Fibroblast of skin of right quadriceps (primary cell): ENCODE measurements around the gene KRT32.

Source experiments
- DNase-seq: peaks from one replicate; pipeline ENCODE4 v3.0.0-alpha.2; 2013

Gene KRT32

GRCh38 chr17:41492351-41492750, 25.2 kb upstream of the KRT32 start:
- DNase-seq, result no peak

- no peak for DNase-seq
Observed at GRCh38 chr17:41491476-41491875, 24.3 kb upstream of the KRT32 start.

- DNase-seq, result no peak
Observed at GRCh38 chr17:41490000-41490990, 23.1 kb upstream of the KRT32 start.

- no peak for DNase-seq
Observed at GRCh38 chr17:41489531-41489930, 22.3 kb upstream of the KRT32 start, which contains the start of gene KRT36. Gene KRT36, minus strand, starts transcription at chr17:41489910. Its CDS starts 46 bp downstream, at chr17:41489864.

- no peak for DNase-seq
Observed at GRCh38 chr17:41486809-41487530, 19.8 kb upstream of the KRT32 start.

- no peak for DNase-seq
Observed at GRCh38 chr17:41486316-41486715, 19.1 kb upstream of the KRT32 start.

- DNase-seq, result no peak
Observed at GRCh38 chr17:41484920-41485904, 18.0 kb upstream of the KRT32 start.

- no peak for DNase-seq
Observed at GRCh38 chr17:41483991-41484826, 17.0 kb upstream of the KRT32 start.

- no peak for DNase-seq
Observed at GRCh38 chr17:41483531-41483930, 16.3 kb upstream of the KRT32 start.

GRCh38 chr17:41481036-41481435, 13.8 kb upstream of the KRT32 start, which contains the start of gene KRT35:
Gene KRT35, minus strand, starts transcription at chr17:41481151. Its CDS starts 54 bp downstream, at chr17:41481097.
- no peak for DNase-seq

GRCh38 chr17:41480581-41480980, 13.4 kb upstream of the KRT32 start:
- DNase-seq, result no peak

- no peak for DNase-seq
Observed at GRCh38 chr17:41480136-41480535, 12.9 kb upstream of the KRT32 start.

GRCh38 chr17:41478237-41478636, 11.1 kb upstream of the KRT32 start:
- DNase-seq, result no peak

- no peak for DNase-seq
Observed at GRCh38 chr17:41476866-41477815, 10.0 kb upstream of the KRT32 start.

GRCh38 chr17:41475421-41475820, 8.2 kb upstream of the KRT32 start:
- no peak for DNase-seq

- no peak for DNase-seq
Observed at GRCh38 chr17:41474863-41475262, 7.7 kb upstream of the KRT32 start.

- DNase-seq, result no peak
Observed at GRCh38 chr17:41468346-41468745, 1.2 kb upstream of the KRT32 start.

GRCh38 chr17:41467561-41467960, 375 bp upstream of the KRT32 start:
- DNase-seq, result no peak

- peak; percentile 92 for DNase-seq
Observed at GRCh38 chr17:41464682-41465081, 2.5 kb downstream of the KRT32 start.

GRCh38 chr17:41464173-41464572, 3.0 kb downstream of the KRT32 start:
- no peak for DNase-seq
